Upper lobe of left lung (tissue), 6 donors: ENCODE results near the gene PTPRN2. TPM values are rescaled to one million over a fixed set of nuclear protein-coding genes. Genes with fewer than 3 reads are reported as not detected.

Experiments
- ATAC-seq, 2 donors: fragments of 200-7000 bp; cut with Tn5 transposase; one replicate each; pipeline ENCODE4 v1.9.1; 2022; ENCODE audit warnings: mild to moderate bottlenecking in 2 of 2, moderate library complexity in 2 of 2; ENCODE audit not compliant: low FRiP score in 2 of 2
- DNase-seq, 2 donors: peaks; one replicate each; pipeline ENCODE4 v3.0.0-alpha.2; 2019 to 2020
- H3K27ac ChIP-seq, 4 donors: fragments of 200-600 bp; sonication (generic); one replicate each; pipeline ENCODE4 v1.5.1; 2016 to 2019
- H3K27me3 ChIP-seq, 4 donors: fragments of 200-600 bp; sonication (generic); one replicate each; pipeline ENCODE4 v1.5.1; 2017 to 2019
- H3K36me3 ChIP-seq, 4 donors: fragments of 200-600 bp; sonication (generic); one replicate each; pipeline ENCODE4 v1.5.1; 2016 to 2019
- H3K4me1 ChIP-seq, 4 donors: fragments of 200-600 bp; sonication (generic); one replicate each; pipeline ENCODE4 v1.5.1; 2018 to 2019
- H3K4me3 ChIP-seq, 4 donors: fragments of 200-600 bp; sonication (generic); one replicate each; pipeline ENCODE4 v1.5.1; 2017 to 2019; ENCODE audit warnings: mild to moderate bottlenecking in 2 of 4, moderate library complexity in 1 of 4
- H3K9me3 ChIP-seq, 4 donors: fragments of 200-600 bp; sonication (generic); one replicate each; pipeline ENCODE4 v1.5.1; 2018 to 2019
- CTCF ChIP-seq, 6 experiments: fragments of 450-650 bp in 4 of 6; fragments of 200-600 bp in 2 of 6; sonication (generic) in 2 of 6; IDR thresholded peaks; one replicate each; pipeline ENCODE4 v1.5.1; 2016 to 2019; ENCODE audit warnings: antibody characterized with exemption in 6 of 6
- EP300 ChIP-seq, 4 donors: sonication (generic); formaldehyde crosslinking; IDR thresholded peaks; one replicate each; pipeline ENCODE4 v1.5.1; 2017; ENCODE audit warnings: antibody characterized with exemption in 4 of 4, control low read depth in 2 of 4
- POLR2A ChIP-seq, 4 donors: fragments of 450-650 bp; IDR thresholded peaks; one replicate each; pipeline ENCODE4 v1.5.1; 2016 to 2017; ENCODE audit warnings: antibody characterized with exemption in 4 of 4, mild to moderate bottlenecking in 2 of 4
- POLR2AphosphoS5 ChIP-seq, 2 donors: sonication (generic); formaldehyde crosslinking; IDR thresholded peaks; one replicate each; pipeline ENCODE4 v1.5.1; 2017; ENCODE audit warnings: antibody characterized with exemption in 2 of 2
- WGBS, 2 donors: methylation state at CpG; one replicate each; pipeline ENCODE4 v1.1.5; 2017 to 2018; 5-methylcytosine and 5-hydroxymethylcytosine counted together
- total RNA-seq, 6 donors: library from RNA; depleted of rRNA in 4 of 6; stranded (reverse); fragments of >200 nt in 4 of 6; gene quantifications; one replicate each; pipeline versions ENCODE4 v1.1.0 to v1.2.1, GENCODE V29; 2016 to 2021
- donor health status: DM: no; HTN: no; CAD: no; lungs with moderate emphysema.
- donor health status: DM: no; HTN: yes; CAD: no; lungs with severe emphysema.

PTPRN2 gene
- total RNA-seq, 6 donors from 2014 or later, result 3.3 to 7.9 (median 5.2) TPM

- 83 to 89% methylated on average over 24 to 26 of the region's 26 CpGs for WGBS, 2 donors
- H3K27ac ChIP-seq, result no peak overlapping the region
- H3K9me3 ChIP-seq, result no peaks in the 10 kb centered on the region
- TF ChIP-seq POLR2AphosphoS5 (IDR thresholded peaks at IDR 0.05) (no peak), CTCF (IDR thresholded peaks at IDR 0.05) (no peak), POLR2A (IDR thresholded peaks at IDR 0.05) (no peak), EP300 (IDR thresholded peaks at IDR 0.05) (no peak)
- no peaks in the 10 kb centered on the region for H3K27me3 ChIP-seq
- DNase-seq (no peak), ATAC-seq (no peak)
- H3K4me3 ChIP-seq, result no peak overlapping the region
- H3K4me1 ChIP-seq, result no peaks in the 10 kb centered on the region
- H3K36me3 ChIP-seq, result no peaks in the 10 kb centered on the region
These were observed 967.7 kb downstream of the PTPRN2 start for GRCh38 chr7:157619753-157620525.

- DNase-seq, result no peak
- no peak for TF ChIP-seq EP300 (IDR thresholded peaks at IDR 0.05)
- TF ChIP-seq POLR2A (IDR thresholded peaks at IDR 0.05), result no peak
- TF ChIP-seq CTCF (IDR thresholded peaks at IDR 0.05), result no peak
- no peak for TF ChIP-seq POLR2AphosphoS5 (IDR thresholded peaks at IDR 0.05)
- 84 to 85% methylated on average over 15 to 21 of the region's 21 CpGs for WGBS, 2 donors
These were observed 968.6 kb downstream of the PTPRN2 start for GRCh38 chr7:157618823-157619606.

GRCh38 chr7:157618091-157618726 is 969.4 kb downstream of the PTPRN2 start:
- H3K27ac ChIP-seq, result no peak overlapping the region
- no peaks in the 10 kb centered on the region for H3K36me3 ChIP-seq
- 91% methylated on average over 17 to 26 of the region's 26 CpGs for WGBS, 2 donors
- H3K4me3 ChIP-seq, result no peak overlapping the region
- no peak for TF ChIP-seq CTCF (IDR thresholded peaks at IDR 0.05)
- no peak for TF ChIP-seq POLR2AphosphoS5 (IDR thresholded peaks at IDR 0.05)
- no peak for TF ChIP-seq EP300 (IDR thresholded peaks at IDR 0.05)
- TF ChIP-seq POLR2A (IDR thresholded peaks at IDR 0.05), result no peak
- no peak for ATAC-seq
- H3K9me3 ChIP-seq, result no peaks in the 10 kb centered on the region
- DNase-seq, result no peak
- H3K4me1 ChIP-seq, result peaks cover 0 to 9% (median 0%) of the 10 kb centered on the region in 4 donors
- H3K27me3 ChIP-seq, result peaks cover 0 to 5% (median 0%) of the 10 kb centered on the region in 4 donors

More at GRCh38 chr7:157618823-157619606, 968.6 kb downstream of the PTPRN2 start:
- ATAC-seq, result no peak
- Histone ChIP-seq H3K27me3 (no peaks in the 10 kb centered on the region), H3K4me3 (no peak overlapping the region), H3K27ac (no peak overlapping the region), H3K9me3 (no peaks in the 10 kb centered on the region), H3K36me3 (no peaks in the 10 kb centered on the region), H3K4me1 (peaks cover 0 to 1% (median 0%) of the 10 kb centered on the region in 4 donors)

GRCh38 chr7:157617401-157617800 is 970.2 kb downstream of the PTPRN2 start:
- Histone ChIP-seq H3K4me1 (peaks cover 0 to 17% (median 2%) of the 10 kb centered on the region in 4 donors), H3K9me3 (no peaks in the 10 kb centered on the region), H3K36me3 (no peaks in the 10 kb centered on the region), H3K27me3 (peaks cover 0 to 5% (median 0%) of the 10 kb centered on the region in 4 donors), H3K27ac (no peak overlapping the region), H3K4me3 (no peak overlapping the region)
- 92 to 94% methylated on average over 2 to 19 of the region's 19 CpGs for WGBS, 2 donors
- DNase-seq (no peak), ATAC-seq (no peak)
- TF ChIP-seq POLR2A (IDR thresholded peaks at IDR 0.05), result no peak
- TF ChIP-seq POLR2AphosphoS5 (IDR thresholded peaks at IDR 0.05), result no peak
- no peak for TF ChIP-seq EP300 (IDR thresholded peaks at IDR 0.05)

GRCh38 chr7:157616931-157617330 is 970.7 kb downstream of the PTPRN2 start:
- ATAC-seq (no peak), DNase-seq (peak in 1 of 2 donors; percentile 49)
- H3K4me3 ChIP-seq, result no peak overlapping the region
- H3K9me3 ChIP-seq, result no peaks in the 10 kb centered on the region
- WGBS, 2 donors, result 86 to 94% methylated on average over 6 to 21 of the region's 21 CpGs
- TF ChIP-seq EP300 (IDR thresholded peaks at IDR 0.05) (no peak), CTCF (IDR thresholded peaks at IDR 0.05) (no peak), POLR2AphosphoS5 (IDR thresholded peaks at IDR 0.05) (no peak), POLR2A (IDR thresholded peaks at IDR 0.05) (no peak)
- peaks cover 0 to 19% (median 2%) of the 10 kb centered on the region in 4 donors for H3K4me1 ChIP-seq
- H3K27ac ChIP-seq, result no peak overlapping the region
- H3K36me3 ChIP-seq, result no peaks in the 10 kb centered on the region
- peaks cover 0 to 5% (median 0%) of the 10 kb centered on the region in 4 donors for H3K27me3 ChIP-seq
